Prostate gland (tissue), 2 donors: Measurements from ENCODE around the gene AATK.

Experiments used
- POLR2A ChIP-seq: fragments of 450-650 bp; IDR thresholded peaks from one replicate; pipeline ENCODE4 v1.6.1; 2016; ENCODE audit warnings: antibody characterized with exemption, mild to moderate bottlenecking
- POLR2AphosphoS5 ChIP-seq: sonication (generic); formaldehyde crosslinking; IDR thresholded peaks from one replicate; pipeline ENCODE4 v1.6.1; 2017; ENCODE audit warnings: antibody characterized with exemption
- TF ChIP-seq, protein P1 (sequence below), 4 experiments: fragments of 200-600 bp in 2 of 4; fragments of 450-650 bp in 2 of 4; sonication (generic) in 2 of 4; IDR thresholded peaks; 1 replicate in 3 of 4; 2 replicates in 1 of 4; pipeline ENCODE4 v1.5.1; 2016 to 2019; ENCODE audit warnings: antibody characterized with exemption in 4 of 4, mild to moderate bottlenecking in 2 of 4, moderate library complexity in 2 of 4

DNA sequence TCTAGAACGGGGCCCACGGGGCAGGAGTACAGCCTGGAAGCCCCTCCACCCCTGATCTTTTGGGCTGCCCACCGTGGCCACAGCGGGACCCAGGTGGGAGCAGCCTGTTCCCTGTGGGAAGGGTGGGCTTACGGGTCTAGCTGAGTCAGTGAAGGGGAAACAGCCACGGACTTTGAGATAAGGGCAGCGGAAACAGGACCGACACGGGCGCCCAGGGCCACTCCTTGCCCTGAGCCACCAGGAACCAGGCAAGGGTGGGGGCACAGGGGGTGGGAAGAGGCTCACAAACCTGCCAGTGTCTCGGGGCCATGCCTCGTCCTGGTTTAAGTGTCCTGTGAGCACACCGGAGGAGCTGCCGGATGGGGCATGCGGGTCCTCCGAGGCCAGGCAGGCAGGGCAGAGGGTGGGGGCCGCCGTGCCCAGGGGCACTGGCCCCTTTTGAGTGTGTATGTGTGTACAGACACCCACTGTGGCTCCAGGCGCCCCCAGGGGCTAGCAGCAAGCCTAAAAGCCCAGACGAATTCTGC, 48.3 kb downstream of the AATK start:
- TF ChIP-seq, protein P1, sequence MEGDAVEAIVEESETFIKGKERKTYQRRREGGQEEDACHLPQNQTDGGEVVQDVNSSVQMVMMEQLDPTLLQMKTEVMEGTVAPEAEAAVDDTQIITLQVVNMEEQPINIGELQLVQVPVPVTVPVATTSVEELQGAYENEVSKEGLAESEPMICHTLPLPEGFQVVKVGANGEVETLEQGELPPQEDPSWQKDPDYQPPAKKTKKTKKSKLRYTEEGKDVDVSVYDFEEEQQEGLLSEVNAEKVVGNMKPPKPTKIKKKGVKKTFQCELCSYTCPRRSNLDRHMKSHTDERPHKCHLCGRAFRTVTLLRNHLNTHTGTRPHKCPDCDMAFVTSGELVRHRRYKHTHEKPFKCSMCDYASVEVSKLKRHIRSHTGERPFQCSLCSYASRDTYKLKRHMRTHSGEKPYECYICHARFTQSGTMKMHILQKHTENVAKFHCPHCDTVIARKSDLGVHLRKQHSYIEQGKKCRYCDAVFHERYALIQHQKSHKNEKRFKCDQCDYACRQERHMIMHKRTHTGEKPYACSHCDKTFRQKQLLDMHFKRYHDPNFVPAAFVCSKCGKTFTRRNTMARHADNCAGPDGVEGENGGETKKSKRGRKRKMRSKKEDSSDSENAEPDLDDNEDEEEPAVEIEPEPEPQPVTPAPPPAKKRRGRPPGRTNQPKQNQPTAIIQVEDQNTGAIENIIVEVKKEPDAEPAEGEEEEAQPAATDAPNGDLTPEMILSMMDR (IDR thresholded peaks at IDR 0.05) = no peak
- TF ChIP-seq POLR2A (no peak), POLR2AphosphoS5 (no peak)
